Kidney (tissue), 14 donors: Measurements from ENCODE around the gene PFKFB3. TPM values are rescaled to one million over a fixed set of nuclear protein-coding genes. Genes with fewer than 3 reads are reported as not detected.

Experiments used
- DNase-seq, 5 donors: peaks; one replicate each; pipeline ENCODE4 v3.0.0-alpha.2; 2013 to 2020
- FAIRE-seq: peaks from 2 replicates; lab custom pipeline; 2012; peaks lifted over from hg19 to GRCh38; lab: Jason Lieb, UNC
- H3K27ac ChIP-seq, 2 donors: one replicate each; pipeline ENCODE4 v1.7.0; 2013; ENCODE audit warnings: low read depth in 2 of 2, low read length in 2 of 2, inconsistent platforms in 1 of 2
- H3K27me3 ChIP-seq: one replicate; pipeline ENCODE4 v1.7.1; 2013; ENCODE audit warnings: low read length, inconsistent platforms; ENCODE audit not compliant: control insufficient read depth, insufficient read depth
- H3K36me3 ChIP-seq, 3 donors: one replicate each; pipeline versions ENCODE4 v1.7.0 to v1.7.1; 2013; ENCODE audit warnings: low read length in 3 of 3, control low read depth in 1 of 3, inconsistent platforms in 1 of 3; ENCODE audit not compliant: insufficient read depth in 3 of 3, control insufficient read depth in 2 of 3
- H3K4me1 ChIP-seq, 3 donors: one replicate each; pipeline versions ENCODE4 v1.7.0 to v1.7.1; 2013; ENCODE audit warnings: low read length in 3 of 3, inconsistent platforms in 1 of 3, low read depth in 1 of 3; ENCODE audit not compliant: control insufficient read depth in 2 of 3, insufficient read depth in 2 of 3
- H3K4me3 ChIP-seq, 3 donors: one replicate each; pipeline versions ENCODE4 v1.7.0 to v1.8.1; 2013; ENCODE audit warnings: low read length in 3 of 3, control low read depth in 1 of 3, inconsistent platforms in 1 of 3
- H3K9ac ChIP-seq, 3 donors: one replicate each; pipeline versions ENCODE4 v1.7.0 to v1.7.1; 2013; ENCODE audit warnings: low read length in 3 of 3, control low read depth in 1 of 3, inconsistent platforms in 1 of 3
- H3K9me3 ChIP-seq, 3 donors: one replicate each; pipeline versions ENCODE4 v1.7.0 to v1.7.1; 2013; ENCODE audit warnings: low read length in 3 of 3, control low read depth in 1 of 3, inconsistent platforms in 1 of 3; ENCODE audit not compliant: control insufficient read depth in 2 of 3, insufficient read depth in 1 of 3
- intact Hi-C: fragments of 100-400 bp; cut with DNase I; formaldehyde crosslinking; loops from one replicate; pipeline ENCODE4 v1.11.1; 2022
- polyA plus RNA-seq: library from polyadenylated mRNA; stranded (reverse); fragments of 350-450 nt; fragmentation: Illumina TruSeq; extraction: RNeasy Lipid Tissue Mini Kit (QIAGEN cat#74804); gene quantifications from one replicate; pipeline ENCODE4 v1.2.3, GENCODE V29; 2014; ENCODE audit warnings: low read depth, low replicate concordance; ENCODE audit not compliant: insufficient read depth
- total RNA-seq: library from RNA; stranded (reverse); fragmentation: NEBNext Ultra II Directional; extraction: Animal tissue kit (Norgen Biotek cat#: 25700); gene quantifications from one replicate; pipeline ENCODE4 v1.2.1, GENCODE V29; 2021
- TF ChIP-seq, protein P1 (sequence below): IDR thresholded peaks from 3 replicates; pipeline ENCODE4 v1.5.1; 2012; ENCODE audit warnings: mild to moderate bottlenecking, moderate library complexity, borderline replicate concordance; ENCODE audit not compliant: insufficient read depth; ENCODE audit errors: extremely low read depth
- donor health status: control.
- donor health status: control.
- donor health status: control.
- donor health status: control.
- donor health status: control.
- donor health status: DM: yes; HTN: yes; CAD: no.
- donor health status: Normal renal cell carcinoma (clear cell type).

PFKFB3 gene
- total and polyA plus RNA-seq, 2 donors from 2014 or later = 34.9 to 141 TPM

DNA sequence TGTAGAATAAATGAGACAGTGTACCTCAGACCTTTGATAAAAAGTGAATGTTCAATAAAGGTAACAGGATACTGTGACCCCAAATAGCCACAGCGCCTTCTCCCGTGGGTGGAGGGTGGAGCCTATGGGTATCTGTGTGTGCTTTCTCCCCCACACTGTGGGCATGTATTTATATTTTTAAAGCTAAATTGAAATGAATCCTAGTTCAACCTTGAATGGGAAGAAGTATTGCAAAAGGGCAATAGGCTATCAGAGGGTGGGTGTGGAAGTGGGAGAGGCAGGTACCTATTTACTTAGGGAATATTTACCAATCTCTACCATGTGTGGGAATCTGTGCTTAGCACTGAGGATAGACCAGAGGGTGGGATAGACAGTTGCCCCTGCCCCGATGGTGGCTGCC lies 68.9 kb downstream of the PFKFB3 start:
- no peak overlapping the region for H3K27ac ChIP-seq
- no peaks in the 10 kb centered on the region for H3K4me1 ChIP-seq
- no peaks in the 10 kb centered on the region for H3K36me3 ChIP-seq
- intact Hi-C loops = no loop called here
- no peaks in the 10 kb centered on the region for H3K9me3 ChIP-seq
- no peaks in the 10 kb centered on the region for H3K27me3 ChIP-seq
- H3K4me3 ChIP-seq = no peak overlapping the region
- FAIRE-seq (no peak), DNase-seq (no peak)
- H3K9ac ChIP-seq = no peak overlapping the region
- TF ChIP-seq, protein P1, sequence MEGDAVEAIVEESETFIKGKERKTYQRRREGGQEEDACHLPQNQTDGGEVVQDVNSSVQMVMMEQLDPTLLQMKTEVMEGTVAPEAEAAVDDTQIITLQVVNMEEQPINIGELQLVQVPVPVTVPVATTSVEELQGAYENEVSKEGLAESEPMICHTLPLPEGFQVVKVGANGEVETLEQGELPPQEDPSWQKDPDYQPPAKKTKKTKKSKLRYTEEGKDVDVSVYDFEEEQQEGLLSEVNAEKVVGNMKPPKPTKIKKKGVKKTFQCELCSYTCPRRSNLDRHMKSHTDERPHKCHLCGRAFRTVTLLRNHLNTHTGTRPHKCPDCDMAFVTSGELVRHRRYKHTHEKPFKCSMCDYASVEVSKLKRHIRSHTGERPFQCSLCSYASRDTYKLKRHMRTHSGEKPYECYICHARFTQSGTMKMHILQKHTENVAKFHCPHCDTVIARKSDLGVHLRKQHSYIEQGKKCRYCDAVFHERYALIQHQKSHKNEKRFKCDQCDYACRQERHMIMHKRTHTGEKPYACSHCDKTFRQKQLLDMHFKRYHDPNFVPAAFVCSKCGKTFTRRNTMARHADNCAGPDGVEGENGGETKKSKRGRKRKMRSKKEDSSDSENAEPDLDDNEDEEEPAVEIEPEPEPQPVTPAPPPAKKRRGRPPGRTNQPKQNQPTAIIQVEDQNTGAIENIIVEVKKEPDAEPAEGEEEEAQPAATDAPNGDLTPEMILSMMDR = no peak

DNA sequence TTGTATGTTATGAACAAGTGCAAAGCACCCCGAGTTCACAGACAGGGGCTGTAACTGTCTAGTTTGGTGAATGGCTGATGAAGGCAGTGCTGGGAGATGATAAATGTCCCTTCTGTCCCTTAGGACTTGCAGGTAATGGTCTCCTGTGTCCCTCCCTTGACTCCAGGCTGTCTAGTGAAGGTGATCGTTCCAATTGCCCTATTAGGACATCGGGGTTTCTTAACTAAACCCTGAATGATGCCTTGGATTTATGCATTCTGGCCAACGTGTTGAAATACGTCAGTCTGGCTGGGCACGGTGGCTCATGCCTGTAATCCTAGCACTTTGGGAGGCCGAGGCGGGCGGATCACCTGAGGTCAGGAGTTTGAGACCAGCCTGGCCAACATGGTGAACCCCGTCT lies 69.4 kb downstream of the PFKFB3 start:
- H3K27me3 ChIP-seq = no peaks in the 10 kb centered on the region
- DNase-seq (no peak), FAIRE-seq (no peak)
- no peaks in the 10 kb centered on the region for H3K4me1 ChIP-seq
- intact Hi-C loops = no loop called here
- H3K36me3 ChIP-seq = no peaks in the 10 kb centered on the region
- no peaks in the 10 kb centered on the region for H3K9me3 ChIP-seq
- no peak overlapping the region for H3K4me3 ChIP-seq
- H3K27ac ChIP-seq = no peak overlapping the region
- TF ChIP-seq, protein P1 = no peak
- no peak overlapping the region for H3K9ac ChIP-seq

DNA sequence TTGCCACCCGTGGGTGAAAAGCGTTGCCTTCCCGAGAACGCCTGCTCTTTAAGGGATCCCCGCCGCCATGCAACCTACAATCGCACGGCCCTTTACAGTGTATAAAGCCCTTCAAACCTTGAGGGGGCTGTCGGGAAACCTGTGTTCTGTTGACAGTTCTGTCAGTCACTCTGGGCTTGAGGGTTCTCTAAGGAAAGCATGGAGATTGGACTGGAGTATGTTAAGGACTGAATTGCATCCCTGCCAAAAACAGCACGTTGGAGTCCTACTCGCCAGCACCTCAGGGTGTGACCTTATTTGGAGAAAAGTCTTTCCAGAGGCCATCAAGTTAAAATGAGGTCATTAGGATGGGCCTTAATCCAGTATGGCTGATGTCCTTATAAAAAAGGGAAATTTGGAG lies 70.6 kb downstream of the PFKFB3 start:
- Histone ChIP-seq H3K36me3 (no peaks in the 10 kb centered on the region), H3K9ac (no peak overlapping the region), H3K9me3 (no peaks in the 10 kb centered on the region), H3K27me3 (no peaks in the 10 kb centered on the region), H3K4me3 (no peak overlapping the region), H3K27ac (no peak overlapping the region), H3K4me1 (no peaks in the 10 kb centered on the region)
- FAIRE-seq = no peak
- intact Hi-C loops = no loop called here
- DNase-seq = no peak
- TF ChIP-seq, protein P1 = no peak

DNA sequence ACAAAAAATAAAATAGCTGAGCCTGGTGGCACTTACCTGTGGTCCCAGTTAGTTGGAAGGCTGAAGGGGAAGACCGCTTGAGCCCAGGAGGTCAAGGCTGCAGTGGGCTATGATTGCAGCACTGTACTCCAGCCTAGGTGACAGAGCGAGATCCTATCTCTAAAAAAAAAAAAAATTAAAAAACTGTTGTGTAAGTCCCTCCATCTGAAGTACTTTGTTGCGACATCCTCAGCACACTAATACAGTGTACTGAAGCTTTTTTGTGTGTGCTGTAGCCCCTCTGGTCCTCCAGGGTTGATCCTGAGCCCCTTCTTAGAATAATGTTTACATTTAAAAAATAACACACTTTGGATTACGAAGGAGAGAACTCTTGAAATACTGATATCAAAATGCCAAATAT lies 71.3 kb downstream of the PFKFB3 start:
- intact Hi-C loops = no loop called here
- H3K9ac ChIP-seq = no peak overlapping the region
- no peaks in the 10 kb centered on the region for H3K9me3 ChIP-seq
- no peaks in the 10 kb centered on the region for H3K27me3 ChIP-seq
- H3K4me3 ChIP-seq = no peak overlapping the region
- DNase-seq (no peak), FAIRE-seq (no peak)
- no peak overlapping the region for H3K27ac ChIP-seq
- no peaks in the 10 kb centered on the region for H3K36me3 ChIP-seq
- TF ChIP-seq, protein P1 = no peak
- H3K4me1 ChIP-seq = peaks cover 0 to 5% (median 0%) of the 10 kb centered on the region in 3 donors
